DOHH2 (cell line): ENCODE results near the gene PAPPA2.
"Not testable (repeated sequence)": the region's sequence is repeated elsewhere in the genome, so short reads cannot be mapped to it uniquely, and the experiment has no call there.

Experiments used
- H3F3A ChIP-seq: fragments of 200-600 bp; sonication (generic), shearing (Covaris generic); 2 replicates; pipeline ENCODE4 v1.6.0; 2016; ENCODE audit warnings: antibody characterized with exemption, mild to moderate bottlenecking; ENCODE audit not compliant: control insufficient read depth, insufficient read depth
- H3K27ac ChIP-seq: fragments of 200-600 bp; sonication (generic); 2 replicates; pipeline ENCODE4 v1.5.1; 2014; ENCODE audit warnings: low read depth, mild to moderate bottlenecking, low read length, moderate library complexity
- H3K27me3 ChIP-seq: fragments of 200-600 bp; sonication (generic); 2 replicates; pipeline ENCODE4 v1.6.1; 2014; ENCODE audit warnings: mild to moderate bottlenecking, low read length, mixed read lengths; ENCODE audit not compliant: control insufficient read depth
- H3K36me3 ChIP-seq: fragments of 200-600 bp; sonication (generic); 2 replicates; pipeline ENCODE4 v1.6.1; 2014; ENCODE audit warnings: mild to moderate bottlenecking, low read length, moderate library complexity, mixed read lengths; ENCODE audit not compliant: control insufficient read depth
- H3K4me1 ChIP-seq: fragments of 200-600 bp; sonication (generic); 2 replicates; pipeline ENCODE4 v1.6.1; 2014; ENCODE audit warnings: mild to moderate bottlenecking, low read length, mixed read lengths; ENCODE audit not compliant: control insufficient read depth
- H3K4me2 ChIP-seq: fragments of 200-600 bp; sonication (generic); 2 replicates; pipeline ENCODE4 v1.6.0; 2014; ENCODE audit warnings: mild to moderate bottlenecking, low read length, moderate library complexity
- H3K4me3 ChIP-seq: fragments of 200-600 bp; sonication (generic); 2 replicates; pipeline ENCODE4 v1.5.1; 2014; ENCODE audit warnings: mild to moderate bottlenecking, low read length, mixed read lengths
- H3K79me2 ChIP-seq: fragments of 200-600 bp; sonication (generic); 2 replicates; pipeline ENCODE4 v1.6.1; 2014; ENCODE audit warnings: mild to moderate bottlenecking, low read length, mixed read lengths; ENCODE audit not compliant: control insufficient read depth
- H3K9me2 ChIP-seq: fragments of 200-600 bp; sonication (generic); replicated peaks from 2 replicates; pipeline ENCODE4 v1.6.1; 2014; ENCODE audit warnings: mild to moderate bottlenecking, low read length, mixed read lengths; ENCODE audit not compliant: control insufficient read depth
- H3K9me3 ChIP-seq: fragments of 200-600 bp; sonication (generic); 2 replicates; pipeline ENCODE4 v1.6.1; 2014; ENCODE audit warnings: antibody characterized with exemption, low read length, mixed read lengths; ENCODE audit not compliant: control insufficient read depth, insufficient read depth
- H4K20me1 ChIP-seq: fragments of 200-600 bp; sonication (generic); 2 replicates; pipeline ENCODE4 v1.6.0; 2014; ENCODE audit warnings: low read depth, mild to moderate bottlenecking, antibody characterized with exemption, low read length, moderate library complexity; ENCODE audit not compliant: control insufficient read depth, insufficient read depth
- CTCF ChIP-seq: fragments of 200-600 bp; sonication (generic); IDR thresholded peaks from one replicate; pipeline ENCODE4 v1.5.1; 2014; ENCODE audit warnings: antibody characterized with exemption, mild to moderate bottlenecking, low read depth, low read length; ENCODE audit not compliant: poor library complexity, severe bottlenecking
- EZH2phosphoT487 ChIP-seq: fragments of 200-600 bp; sonication (generic); IDR thresholded peaks from 2 replicates; pipeline ENCODE4 v1.6.1; 2017; ENCODE audit warnings: borderline replicate concordance, mild to moderate bottlenecking, antibody characterized with exemption, low read length, moderate library complexity, mixed read lengths

PAPPA2 gene

GRCh38 chr1:176752505-176752904, 289.5 kb downstream of the PAPPA2 start:
- no peaks in the 10 kb centered on the region for H3K27me3 ChIP-seq
- TF ChIP-seq CTCF (no peak), EZH2phosphoT487 (no peak)
- no peaks in the 10 kb centered on the region for H4K20me1 ChIP-seq
- H3K79me2 ChIP-seq: no peaks in the 10 kb centered on the region
- no peak overlapping the region for H3K27ac ChIP-seq
- H3K9me3 ChIP-seq: no peaks in the 10 kb centered on the region
- H3K4me3 ChIP-seq: no peak overlapping the region
- H3K36me3 ChIP-seq: no peaks in the 10 kb centered on the region
- H3K9me2 ChIP-seq: no peaks in the 10 kb centered on the region
- no peaks in the 10 kb centered on the region for H3F3A ChIP-seq
- no peaks in the 10 kb centered on the region for H3K4me1 ChIP-seq
- H3K4me2 ChIP-seq: no peak overlapping the region

DNA sequence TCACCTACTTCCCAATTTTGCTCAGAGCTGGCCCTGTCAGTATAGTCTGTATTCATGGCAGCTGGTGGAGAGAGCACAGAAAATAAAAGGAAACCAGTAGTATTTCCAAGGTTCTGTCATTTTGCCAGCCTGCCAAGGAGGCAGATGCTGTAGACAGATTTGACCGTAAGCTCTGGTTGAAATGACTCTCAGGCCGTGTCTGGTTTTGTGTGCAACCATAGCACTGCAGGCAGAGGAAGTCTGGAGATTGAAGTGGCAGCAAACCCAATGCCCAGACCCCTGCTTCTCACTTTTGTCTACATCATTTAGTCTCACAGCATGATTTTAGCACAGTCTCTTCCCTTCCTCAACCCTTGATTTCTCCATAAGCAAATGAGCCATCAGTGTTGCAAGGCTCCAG, 291.7 kb downstream of the PAPPA2 start:
- no peak for TF ChIP-seq CTCF
- TF ChIP-seq EZH2phosphoT487: no peak
- no peaks in the 10 kb centered on the region for H4K20me1 ChIP-seq

GRCh38 chr1:176756817-176757216, 293.8 kb downstream of the PAPPA2 start:
- not testable (repeated sequence) for H3K4me3 ChIP-seq, H3F3A ChIP-seq, H3K9me2 ChIP-seq, H3K36me3 ChIP-seq, H3K27ac ChIP-seq, H3K9me3 ChIP-seq, H3K4me2 ChIP-seq, H3K27me3 ChIP-seq, H3K4me1 ChIP-seq, H4K20me1 ChIP-seq, H3K79me2 ChIP-seq

More for the DNA sequence above, 291.7 kb downstream of the PAPPA2 start:
- H3K36me3 ChIP-seq: no peaks in the 10 kb centered on the region
- H3K4me3 ChIP-seq: no peak overlapping the region
- H3K27ac ChIP-seq: no peak overlapping the region
- H3K79me2 ChIP-seq: no peaks in the 10 kb centered on the region
- H3K4me1 ChIP-seq: no peaks in the 10 kb centered on the region
- H3K4me2 ChIP-seq: no peak overlapping the region
- H3F3A ChIP-seq: no peaks in the 10 kb centered on the region
- H3K27me3 ChIP-seq: no peaks in the 10 kb centered on the region
- H3K9me3 ChIP-seq: no peaks in the 10 kb centered on the region
- no peaks in the 10 kb centered on the region for H3K9me2 ChIP-seq

GRCh38 chr1:176765608-176766007, 302.6 kb downstream of the PAPPA2 start:
- Histone ChIP-seq H3K4me2 (no peak overlapping the region), H3F3A (no peaks in the 10 kb centered on the region), H3K27me3 (no peaks in the 10 kb centered on the region), H3K27ac (no peak overlapping the region), H3K9me3 (no peaks in the 10 kb centered on the region), H3K79me2 (no peaks in the 10 kb centered on the region), H4K20me1 (no peaks in the 10 kb centered on the region), H3K36me3 (no peaks in the 10 kb centered on the region), H3K4me3 (no peak overlapping the region), H3K4me1 (no peaks in the 10 kb centered on the region), H3K9me2 (no peaks in the 10 kb centered on the region)
- TF ChIP-seq CTCF (no peak), EZH2phosphoT487 (no peak)
